GM11168 (cell line): ENCODE data around the gene KLHL6.
"Not testable (repeated sequence)": the region's sequence is repeated elsewhere in the genome, so short reads cannot be mapped to it uniquely, and the experiment has no call there.

Experiments
- in situ Hi-C: fragments of 300-500 bp; cut with MboI; formaldehyde crosslinking; loops from one replicate; pipeline ENCODE4 v1.12.0; 2022; ENCODE audit warnings: low sequenced_read_pairs; ENCODE audit not compliant: unreplicated experiment

The KLHL6 gene

DNA sequence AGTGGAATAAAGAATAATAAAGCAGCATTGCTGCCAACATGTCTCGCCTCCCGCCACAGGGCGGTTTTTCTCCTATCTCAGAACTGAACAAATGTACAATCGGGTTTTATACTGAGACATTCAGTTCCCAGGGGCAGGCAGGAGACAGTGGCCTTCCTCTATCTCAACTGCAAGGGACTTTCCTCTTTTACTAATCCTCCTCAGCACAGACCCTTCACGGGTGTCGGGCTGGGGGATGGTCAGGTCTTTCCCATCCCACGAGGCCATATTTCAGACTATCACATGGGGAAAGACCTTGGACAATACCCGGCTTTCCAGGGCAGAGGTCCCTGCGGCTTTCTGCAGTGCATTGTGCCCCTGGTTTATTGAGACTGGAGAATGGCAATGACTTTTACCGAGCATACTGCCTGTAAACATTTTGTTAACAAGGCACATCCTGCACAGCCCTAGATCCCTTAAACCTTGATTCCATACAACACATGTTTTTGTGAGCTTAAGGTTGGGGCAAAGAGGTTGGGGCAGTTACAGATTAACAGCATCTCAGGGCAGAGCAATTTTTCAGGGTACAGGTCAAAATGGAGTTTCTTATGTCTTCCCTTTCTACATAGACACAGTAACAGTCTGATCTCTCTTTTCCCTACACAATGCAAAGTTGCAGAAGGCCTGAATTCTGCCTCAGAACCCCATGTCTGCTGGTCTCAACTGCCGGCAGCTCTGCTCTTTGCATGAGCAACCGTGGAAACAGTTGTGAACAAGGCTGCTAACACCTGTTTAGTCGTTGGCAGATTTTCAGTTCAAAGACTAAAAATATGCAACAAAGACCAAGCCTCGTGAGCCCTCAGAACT lies 44.0 kb downstream of the KLHL6 start:
- in situ Hi-C loops: not testable (repeated sequence)

DNA sequence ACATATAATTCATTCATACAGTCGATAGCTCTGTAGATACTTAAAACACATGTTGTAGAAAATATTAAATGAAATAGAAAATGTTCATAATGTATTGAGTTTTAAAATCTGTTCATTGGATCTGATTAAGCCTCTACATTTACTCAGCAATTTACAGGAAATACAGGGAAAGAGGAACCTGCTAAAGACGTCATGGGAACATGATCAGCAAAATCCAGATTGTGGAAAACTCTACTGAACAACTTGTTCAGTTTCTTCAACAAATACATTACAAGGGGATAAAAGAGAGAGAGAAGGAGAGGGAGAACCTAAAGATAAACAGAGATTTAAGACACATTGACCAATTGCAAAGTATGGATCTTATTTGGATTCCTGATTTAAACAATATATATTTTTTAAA lies 46.7 kb downstream of the KLHL6 start:
- in situ Hi-C loops: no loop called here

GRCh38 chr3:183507551-183507950 lies 48.0 kb downstream of the KLHL6 start:
- in situ Hi-C loops: no loop called here

DNA sequence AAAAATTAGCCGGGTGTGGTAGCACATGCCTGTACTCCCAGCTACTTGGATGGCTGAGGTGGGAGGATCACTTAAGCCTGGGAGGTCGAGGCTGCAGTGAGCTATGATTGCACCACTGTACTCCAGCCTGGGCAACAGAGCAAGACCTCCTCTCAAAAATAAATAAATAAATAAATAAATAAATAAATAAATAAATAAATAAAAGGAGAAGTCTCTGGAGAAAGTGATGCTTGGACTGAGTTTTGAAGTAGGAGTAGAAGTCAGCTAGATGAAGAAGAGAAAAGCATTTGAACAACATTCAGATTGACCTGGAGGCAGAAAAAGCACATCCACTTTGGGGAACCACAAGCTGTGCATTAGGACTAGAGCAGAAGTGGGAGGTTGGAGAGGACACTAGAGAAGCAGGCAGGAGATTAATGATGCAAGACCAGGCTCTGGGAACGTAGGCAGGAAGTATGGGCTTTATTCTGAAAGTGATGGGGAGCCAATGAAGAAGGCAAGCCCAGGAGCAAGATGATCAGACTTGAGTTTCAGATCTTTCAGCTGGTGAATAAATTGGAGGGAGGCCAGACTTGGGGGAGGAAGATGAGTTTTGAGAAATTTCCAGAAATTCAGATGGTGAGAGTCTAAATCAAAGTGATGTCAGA lies 48.7 kb downstream of the KLHL6 start:
- in situ Hi-C loops: no loop called here

- in situ Hi-C loops: no loop called here
Measured at GRCh38 chr3:183504597-183504996, 50.9 kb downstream of the KLHL6 start.

GRCh38 chr3:183503746-183504145 lies 51.8 kb downstream of the KLHL6 start:
- in situ Hi-C loops: no loop called here

DNA sequence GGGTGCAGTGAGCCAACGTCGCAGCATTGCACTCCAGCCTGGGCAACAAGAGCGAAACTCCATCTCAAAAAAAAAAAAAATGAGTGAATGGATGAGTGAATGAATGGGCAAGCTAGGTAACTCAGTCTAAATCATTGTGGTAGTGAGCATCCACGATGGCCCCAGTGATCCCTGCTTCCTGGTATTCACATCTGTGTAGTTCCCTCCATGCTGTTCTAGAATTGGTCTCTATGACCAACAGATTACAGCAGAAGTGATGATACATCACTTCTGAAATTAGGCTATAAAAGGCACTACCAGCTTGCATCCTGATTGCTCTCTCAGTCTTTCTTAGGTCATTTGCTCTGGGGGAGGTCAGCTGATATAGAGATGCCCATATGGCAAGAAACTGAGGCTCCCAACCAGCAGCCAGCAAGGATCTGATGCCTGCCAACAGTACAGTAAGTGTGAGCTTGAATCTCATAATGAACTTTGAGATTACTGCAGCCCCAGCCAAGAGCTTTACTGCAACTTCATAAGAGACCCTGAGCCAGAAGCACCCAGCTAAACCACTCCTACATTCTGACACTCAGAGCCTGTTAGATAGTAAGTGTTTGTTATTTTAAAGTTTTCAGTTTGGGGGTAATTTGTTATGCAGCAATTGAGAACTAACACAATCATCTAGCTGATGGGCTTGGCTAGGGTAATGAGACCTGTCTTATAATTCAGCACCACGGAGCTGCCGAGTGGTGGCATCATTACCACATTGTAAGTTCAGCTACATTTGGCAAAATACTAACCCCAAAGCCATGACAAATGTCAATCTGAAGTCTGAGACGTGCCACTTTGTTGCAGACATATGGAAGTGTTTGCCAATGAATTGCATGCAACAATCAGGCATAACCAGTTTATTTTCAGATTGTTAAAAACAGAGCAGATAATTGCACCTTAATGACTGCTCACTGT lies 53.0 kb downstream of the KLHL6 start:
- in situ Hi-C loops: no loop called here

- in situ Hi-C loops: no loop called here
Measured at GRCh38 chr3:183500981-183501704, 54.4 kb downstream of the KLHL6 start.

DNA sequence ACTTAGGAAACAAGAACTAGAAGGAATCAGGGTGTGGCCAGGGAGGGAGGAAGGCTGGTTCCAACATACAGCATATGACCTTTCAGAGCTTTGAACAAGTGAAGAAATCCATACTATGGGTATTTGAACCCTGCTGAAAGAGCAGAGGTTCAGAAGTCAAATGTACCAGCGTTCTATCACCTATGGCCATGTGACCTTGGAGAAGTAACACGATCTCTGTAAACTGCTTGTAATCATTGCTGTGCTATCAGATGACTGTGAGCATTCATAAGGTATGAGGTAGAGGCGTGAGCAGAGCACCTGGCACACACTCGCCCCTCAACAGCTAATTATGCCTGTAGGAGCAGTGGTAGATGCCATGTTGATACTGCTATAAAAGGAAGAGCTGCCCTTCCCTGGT lies 55.2 kb downstream of the KLHL6 start:
- in situ Hi-C loops: no loop called here

DNA sequence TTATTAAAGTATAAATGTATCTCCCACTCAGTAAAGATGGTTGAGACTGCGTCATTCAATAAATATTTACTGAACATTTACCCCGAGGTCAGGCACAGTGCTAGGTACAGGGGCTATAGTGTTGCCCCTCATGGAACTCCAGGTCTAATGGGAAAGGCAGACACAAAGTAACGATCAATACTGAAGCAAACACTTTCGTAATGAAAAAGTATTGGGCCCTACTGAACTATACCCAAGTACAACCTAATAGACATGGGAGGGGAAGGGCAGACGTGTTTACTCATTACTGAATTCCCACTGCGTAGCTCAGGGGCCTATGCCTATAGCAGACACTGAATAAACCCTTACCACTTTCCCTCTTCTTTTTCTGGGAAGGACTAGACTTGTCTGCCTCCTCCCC lies 56.9 kb downstream of the KLHL6 start:
- in situ Hi-C loops: no loop called here

DNA sequence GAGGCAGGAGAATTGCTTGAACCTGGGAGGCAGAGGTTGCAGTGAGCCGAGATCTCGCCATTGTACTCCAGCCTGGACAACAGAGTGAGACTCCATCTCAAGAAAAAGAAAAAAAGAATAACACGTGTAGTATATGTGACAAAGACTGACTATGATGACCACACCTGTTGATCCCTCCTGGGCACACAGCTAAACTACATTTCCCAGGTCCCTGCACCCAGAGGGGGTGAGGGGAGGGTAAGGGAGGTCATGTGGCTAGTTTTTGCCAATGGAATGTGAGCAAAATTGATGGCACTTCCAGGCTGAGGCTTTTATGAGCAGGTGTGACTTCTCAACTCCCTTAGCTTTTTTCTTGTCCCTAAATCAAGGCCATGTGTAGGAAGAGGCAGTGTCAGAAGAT lies 58.2 kb downstream of the KLHL6 start:
- in situ Hi-C loops: no loop called here

GRCh38 chr3:183496311-183496710 lies 59.2 kb downstream of the KLHL6 start:
- in situ Hi-C loops: no loop called here

GRCh38 chr3:183494341-183494740 lies 61.2 kb downstream of the KLHL6 start:
- in situ Hi-C loops: no loop called here

DNA sequence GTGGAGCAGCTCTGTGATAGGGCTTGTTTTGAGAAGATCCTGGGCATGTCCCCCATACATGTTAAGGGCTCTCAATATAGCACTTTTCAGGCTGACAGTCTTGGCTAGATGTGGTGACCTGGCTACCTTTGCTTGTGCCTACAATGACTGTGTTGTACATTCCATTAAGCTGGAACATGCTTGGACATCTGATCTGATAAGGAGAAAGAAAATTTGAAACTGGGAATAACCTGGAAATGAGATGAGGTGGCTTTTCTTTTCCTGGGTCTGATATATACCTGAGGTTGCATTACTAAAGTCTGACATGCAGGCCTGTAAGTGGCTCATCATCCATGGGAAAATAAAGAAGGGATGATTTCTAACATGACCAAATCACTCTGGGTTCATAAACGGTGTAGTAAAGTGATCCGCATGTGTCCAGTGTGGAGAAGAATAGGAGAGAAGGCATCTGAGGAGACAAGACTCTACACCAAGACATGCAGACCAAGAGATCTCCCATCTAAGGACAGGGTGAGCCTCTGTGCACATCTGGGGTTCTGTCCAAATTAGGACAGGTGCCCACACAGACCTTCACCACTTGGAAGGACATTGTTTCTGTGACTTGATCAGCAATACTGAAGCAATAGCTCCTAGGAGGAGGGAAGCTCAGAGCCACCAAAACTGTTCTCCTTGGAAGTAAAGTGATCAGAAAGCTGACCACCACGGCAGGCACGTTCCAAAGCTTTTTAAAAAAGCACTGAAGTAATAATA lies 62.0 kb downstream of the KLHL6 start:
- in situ Hi-C loops: no loop called here

- in situ Hi-C loops: no loop called here
Measured at GRCh38 chr3:183492849-183493179, 62.7 kb downstream of the KLHL6 start.

DNA sequence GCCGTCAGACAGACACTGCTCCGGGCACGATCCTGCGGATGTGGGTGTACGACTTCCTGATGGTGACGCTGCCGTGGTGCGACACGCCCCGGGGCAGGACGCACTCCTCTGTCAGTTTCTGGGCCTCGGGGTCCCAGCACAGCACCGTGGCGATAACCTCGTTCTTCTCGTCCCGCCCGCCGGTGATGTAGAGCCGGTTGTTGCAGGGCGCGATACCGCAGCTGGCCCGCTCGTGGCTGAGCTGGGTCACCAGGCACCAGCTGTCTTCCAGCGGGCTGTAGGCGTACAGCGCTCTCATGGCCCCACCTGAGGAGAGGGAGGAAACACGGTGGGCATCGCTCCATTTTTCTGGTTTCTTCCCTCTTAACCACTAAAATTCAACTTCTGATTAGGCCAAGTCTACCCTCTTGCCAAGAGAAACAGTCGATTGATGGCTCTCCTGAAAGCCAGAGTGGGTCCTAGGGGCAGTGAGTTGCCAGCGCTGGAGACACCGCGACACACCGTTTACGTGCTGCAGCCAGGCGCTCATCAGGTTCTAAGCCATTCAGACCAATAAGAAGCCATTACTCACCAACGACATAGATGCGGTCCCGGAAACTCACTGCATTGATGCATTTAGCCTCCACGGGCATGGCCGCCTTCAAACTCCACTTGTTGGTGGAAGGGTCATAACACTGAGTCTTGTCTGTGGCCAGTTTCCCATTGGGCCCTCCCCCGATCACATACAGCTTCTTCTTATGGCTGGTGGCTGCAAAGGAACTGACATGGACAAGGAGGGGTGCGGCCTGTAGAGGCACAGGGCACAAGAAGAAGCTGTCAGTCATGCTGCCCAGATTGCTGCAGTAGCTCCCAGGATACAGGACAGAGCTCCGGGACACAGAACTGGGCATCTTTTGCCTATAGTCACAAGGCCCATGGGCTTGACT lies 63.3 kb downstream of the KLHL6 start:
- in situ Hi-C loops: no loop called here

- in situ Hi-C loops: no loop called here
Measured at GRCh38 chr3:183491109-183491922, 64.2 kb downstream of the KLHL6 start.

GRCh38 chr3:183490653-183491052 lies 64.9 kb downstream of the KLHL6 start:
- in situ Hi-C loops: no loop called here
